Activated T-cell treated with anti-CD3 and anti-CD28 coated beads for 1 hour (primary cell): ENCODE measurements around the gene RALGAPB.
"Not testable (repeated sequence)": the region's sequence is repeated elsewhere in the genome, so short reads cannot be mapped to it uniquely, and the experiment has no call there.

Source experiments
- DNase-seq: peaks from one replicate; pipeline ENCODE4 v3.0.0-alpha.2; 2020; ENCODE audit warnings: low read depth

RALGAPB gene

GRCh38 chr20:38472513-38473366 lies at the start of gene RALGAPB:
Gene RALGAPB, plus strand, starts transcription at chr20:38472843. Its CDS starts 15,590 bp downstream, at chr20:38488433.
- DNase-seq, result peak; percentile 99

DNA sequence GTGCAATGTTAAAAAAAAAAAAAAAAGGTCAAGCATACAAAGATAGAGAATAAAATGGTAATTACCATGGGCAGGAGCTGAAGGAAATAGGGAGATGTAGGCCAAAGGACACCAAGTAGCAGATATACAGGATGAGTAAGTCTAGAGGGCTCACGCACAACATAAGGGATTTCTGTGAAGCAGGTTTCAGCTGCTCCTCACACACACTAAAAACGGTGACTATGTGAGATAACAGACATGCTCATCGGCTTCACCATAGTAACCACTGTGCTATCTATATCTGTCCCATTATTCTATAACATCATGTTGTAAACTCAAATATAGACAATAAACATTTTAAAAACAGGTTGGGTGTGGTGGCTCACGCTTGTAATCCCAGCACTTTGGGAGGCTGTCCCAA lies 49.1 kb upstream of the RALGAPB start:
- no peak for DNase-seq

DNA sequence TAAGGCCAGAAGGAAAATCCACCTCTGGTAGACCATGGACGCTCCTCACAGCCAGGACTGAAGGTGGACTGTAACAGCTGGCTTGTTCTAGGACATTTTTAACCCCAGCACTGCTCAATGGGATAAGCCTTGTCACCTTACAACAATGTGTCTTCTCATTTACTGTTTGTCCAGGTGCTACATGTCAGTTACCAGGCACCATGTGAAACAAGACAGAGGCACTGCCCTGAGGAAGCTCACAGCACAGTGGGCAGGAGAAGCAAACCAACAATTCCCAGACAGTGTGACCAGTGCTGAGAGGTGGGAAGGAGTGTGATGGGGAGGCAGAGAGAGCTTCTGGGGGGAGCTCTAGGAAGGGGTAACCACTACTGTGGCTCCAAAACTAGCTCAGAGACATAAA lies 48.2 kb upstream of the RALGAPB start:
- DNase-seq, result no peak

DNA sequence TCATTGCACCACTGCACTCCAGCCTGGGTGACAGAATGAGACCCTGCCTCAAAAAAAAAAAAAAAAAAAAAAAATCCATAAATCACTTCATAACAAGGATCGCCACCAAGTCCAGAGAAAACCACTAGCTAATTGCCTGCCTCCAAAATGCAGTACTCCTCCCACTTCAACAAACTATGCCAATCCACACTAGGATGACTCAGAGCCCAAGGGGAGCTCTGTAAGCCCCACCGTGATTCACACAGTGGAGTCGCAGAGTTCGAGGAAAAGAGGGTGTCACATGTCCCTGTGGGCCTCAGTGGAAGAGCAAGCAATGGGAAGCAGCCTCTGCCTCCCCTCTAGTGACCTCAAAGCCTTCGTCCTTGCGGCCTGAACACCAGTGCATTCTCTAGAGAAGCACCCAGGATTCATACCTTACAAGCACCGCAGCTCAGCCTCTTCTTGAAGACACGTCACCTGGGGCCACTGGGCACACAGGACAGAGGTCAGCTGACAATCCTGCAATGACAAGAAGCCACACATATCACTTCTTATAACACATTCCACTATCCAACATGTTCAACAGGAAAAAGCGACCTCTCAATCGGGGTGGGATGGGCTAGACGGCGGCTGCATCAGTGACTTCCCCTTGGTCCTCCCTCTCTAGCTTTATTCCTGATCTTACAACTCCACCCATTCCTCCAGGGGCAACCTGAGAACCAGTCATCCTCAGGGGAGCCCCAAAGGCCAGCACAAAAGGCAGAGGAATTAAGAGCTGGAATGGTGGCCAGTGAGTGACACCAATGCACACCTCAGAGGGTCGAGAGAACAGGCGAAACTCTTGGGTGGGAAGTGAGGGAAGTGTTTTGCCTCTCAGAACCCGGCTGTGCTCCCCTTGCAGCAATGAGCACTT lies 46.4 kb upstream of the RALGAPB start:
- no peak for DNase-seq

DNA sequence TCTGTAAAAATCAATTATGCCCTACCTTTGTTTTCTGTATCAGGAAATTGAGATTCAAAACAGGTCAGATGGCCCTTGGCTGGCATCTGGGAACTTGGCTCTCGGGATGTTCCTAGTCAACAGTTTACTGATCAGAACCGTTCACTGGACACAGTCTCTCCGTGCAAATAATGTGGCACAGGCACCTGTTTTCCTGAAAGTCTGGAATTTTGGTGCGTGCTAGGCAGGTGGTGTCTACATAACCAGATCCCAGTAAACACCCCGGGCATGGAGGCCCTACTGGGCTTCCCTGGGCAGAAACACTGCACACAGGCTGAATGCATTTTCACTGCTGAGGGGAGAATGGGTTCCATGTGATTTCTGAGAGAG lies 45.0 kb upstream of the RALGAPB start:
- no peak for DNase-seq

DNA sequence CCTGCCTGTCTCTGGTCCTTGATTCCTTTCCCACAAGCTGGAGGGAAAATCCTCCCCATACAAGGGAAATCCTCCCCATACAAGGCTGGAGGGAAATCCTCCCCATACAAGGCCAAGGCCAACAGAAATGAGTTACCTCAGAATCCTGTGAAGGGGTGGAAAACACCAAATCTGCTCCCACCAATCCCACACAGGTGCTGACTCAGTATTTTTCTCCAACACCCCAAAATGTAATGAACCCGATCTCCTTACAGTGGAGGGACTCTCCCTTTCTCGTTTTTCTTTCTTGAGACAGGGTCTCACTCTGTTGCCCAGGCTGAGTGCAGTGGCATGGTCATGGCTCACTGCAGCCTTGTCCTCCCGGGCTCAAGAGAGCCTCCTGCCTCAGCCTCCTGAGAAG lies 43.8 kb upstream of the RALGAPB start:
- no peak for DNase-seq

GRCh38 chr20:38429301-38429700 lies 43.3 kb upstream of the RALGAPB start:
- no peak for DNase-seq

DNA sequence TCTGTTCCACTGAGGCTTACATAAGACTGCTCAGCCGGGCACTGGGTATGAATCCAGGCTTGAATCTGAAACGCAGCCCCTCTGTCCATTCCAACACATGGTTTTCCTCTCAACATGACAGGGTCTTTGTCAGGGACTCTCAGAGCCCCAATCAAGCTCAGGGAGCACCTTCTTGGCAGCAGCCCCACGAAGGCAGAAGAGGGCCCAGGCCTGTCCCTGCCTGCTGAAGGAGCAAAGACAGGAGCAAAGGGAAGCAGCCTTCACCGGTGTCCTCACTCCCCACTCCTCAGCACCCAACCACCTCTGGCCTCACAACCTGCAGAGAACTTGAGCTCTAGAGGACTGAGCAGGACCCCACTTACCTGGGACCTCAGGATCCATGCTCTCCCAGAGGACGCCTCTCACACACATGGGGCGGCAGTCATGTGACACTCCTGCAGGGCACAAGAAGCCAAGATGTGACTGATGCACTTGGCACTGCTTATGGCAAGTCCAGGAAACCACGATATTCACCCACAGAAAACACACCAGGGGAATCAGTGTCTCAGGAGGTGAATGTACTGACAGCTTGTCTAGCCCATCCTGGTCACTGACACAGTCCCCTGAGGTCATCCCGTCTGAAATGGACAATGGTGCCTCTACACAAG lies 41.8 kb upstream of the RALGAPB start:
- no peak for DNase-seq

GRCh38 chr20:38432292-38432691 lies 40.4 kb upstream of the RALGAPB start:
- DNase-seq, result no peak

- DNase-seq, result not testable (repeated sequence)
These were observed 39.8 kb upstream of the RALGAPB start for GRCh38 chr20:38432870-38433269.

DNA sequence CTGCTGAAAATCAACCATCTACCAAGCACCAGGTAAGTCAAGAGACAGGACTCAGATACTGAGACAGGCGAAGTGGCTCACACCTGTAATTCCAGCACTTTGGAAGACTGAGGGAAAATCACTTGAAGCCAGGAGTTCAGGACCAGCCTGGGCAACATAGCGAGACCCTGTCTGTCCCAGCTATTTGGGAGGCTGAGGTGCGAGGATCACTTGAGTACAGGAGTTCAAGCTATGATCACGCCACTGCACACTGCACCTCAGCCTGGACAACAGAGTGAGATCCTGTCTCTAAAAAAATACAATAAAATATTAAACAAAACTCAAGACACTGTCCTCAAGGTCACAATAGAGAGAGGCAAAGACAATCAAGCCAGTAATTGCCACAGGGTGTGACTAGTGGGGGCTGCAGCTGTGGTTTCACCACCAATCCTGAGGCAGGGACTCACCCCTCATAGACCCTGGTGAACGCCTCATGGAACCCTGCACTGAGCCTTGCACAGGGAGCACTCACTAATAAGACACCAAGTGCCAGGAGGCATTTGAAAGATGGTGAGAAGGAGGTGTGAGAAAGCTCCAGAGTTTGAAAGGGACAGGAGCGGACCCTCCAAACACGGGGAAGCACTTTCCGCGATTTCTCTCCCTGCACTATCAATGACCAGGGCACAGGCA lies 39.2 kb upstream of the RALGAPB start:
- no peak for DNase-seq

DNA sequence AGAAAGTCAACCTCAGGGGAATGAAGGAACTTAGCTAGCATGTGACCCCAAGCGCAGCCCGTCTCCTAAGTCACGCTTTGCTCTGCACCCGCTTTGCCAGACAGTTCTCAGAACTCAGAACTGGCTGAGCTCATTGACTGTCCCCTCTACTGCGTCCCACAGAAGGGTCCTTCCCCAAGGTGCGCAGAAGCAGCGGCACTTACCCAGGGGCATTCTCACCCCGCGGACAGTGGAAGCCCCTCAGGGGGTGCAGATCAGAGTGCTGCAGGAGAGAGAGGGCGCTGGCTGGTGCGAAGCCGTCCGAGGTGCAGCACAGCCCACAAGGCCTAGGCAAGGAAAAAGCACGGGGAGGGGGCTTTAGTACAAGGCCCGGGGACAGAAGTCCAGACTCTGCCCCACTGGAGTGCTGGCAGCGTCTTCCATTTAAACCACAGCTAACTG lies 38.3 kb upstream of the RALGAPB start:
- peak; percentile 11 for DNase-seq

DNA sequence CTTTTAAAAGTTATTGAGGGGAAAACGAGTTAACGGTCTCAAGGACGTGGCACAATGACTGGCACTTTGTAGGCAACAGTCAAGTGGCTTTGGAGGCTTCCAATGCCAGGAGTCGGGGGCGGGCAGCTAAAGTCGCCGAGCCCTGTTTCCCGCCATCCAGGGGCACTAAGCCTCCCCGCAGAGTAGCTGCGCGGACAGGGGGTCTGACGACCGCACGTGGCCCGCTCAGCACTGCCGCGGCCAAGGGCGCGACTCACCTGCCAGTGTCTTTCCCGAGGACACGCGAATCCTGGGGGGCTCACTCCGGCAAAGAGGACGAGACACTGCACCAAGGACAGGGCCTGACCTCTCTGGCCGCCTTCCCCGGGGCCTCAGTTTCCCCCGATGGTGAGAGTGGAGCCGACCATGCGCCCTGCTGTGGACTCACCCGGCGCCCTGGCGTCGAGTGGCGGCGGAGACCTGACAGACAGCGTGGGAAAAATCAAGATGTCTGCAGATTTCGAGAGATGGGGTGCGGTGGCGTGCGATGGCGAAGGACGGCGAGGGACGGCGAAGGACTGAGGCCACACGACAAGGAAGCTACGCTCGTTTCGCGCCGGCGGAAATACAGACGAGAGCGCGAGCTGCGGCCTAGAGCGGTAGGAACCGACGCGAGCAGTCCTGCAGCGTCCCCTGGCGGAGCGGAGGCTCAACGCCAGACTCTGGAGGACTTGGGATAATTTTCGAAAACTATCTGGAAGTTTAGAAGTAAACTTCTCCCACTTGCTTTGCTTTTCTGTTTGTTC lies 37.7 kb upstream of the RALGAPB start, which contains the start of gene SNHG17:
Gene SNHG17, minus strand, starts transcription at position 559 of the 785 bp plus-strand sequence.
- DNase-seq, result peak; percentile 89

- DNase-seq, result no peak
These were observed 37.1 kb upstream of the RALGAPB start for GRCh38 chr20:38435555-38435939.

DNA sequence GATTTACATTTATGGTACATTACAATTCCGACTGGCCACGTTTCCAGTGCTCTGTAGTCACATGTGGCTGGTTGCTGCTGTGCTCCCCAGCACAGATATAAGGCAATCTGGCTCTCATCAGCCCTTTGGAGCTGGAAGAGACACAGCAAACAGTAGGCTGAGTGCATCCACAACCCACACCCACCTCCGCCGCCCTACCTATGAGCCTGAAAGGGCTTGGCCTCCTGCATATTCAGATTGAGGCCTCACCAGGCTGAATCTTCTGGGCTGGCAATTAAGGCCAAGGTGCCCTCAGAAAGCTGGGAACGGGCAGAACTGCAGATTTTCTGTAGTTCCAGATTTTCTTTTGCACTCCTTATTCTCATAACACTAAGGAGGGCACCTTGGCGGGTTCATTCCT lies 34.8 kb upstream of the RALGAPB start:
- DNase-seq, result no peak

DNA sequence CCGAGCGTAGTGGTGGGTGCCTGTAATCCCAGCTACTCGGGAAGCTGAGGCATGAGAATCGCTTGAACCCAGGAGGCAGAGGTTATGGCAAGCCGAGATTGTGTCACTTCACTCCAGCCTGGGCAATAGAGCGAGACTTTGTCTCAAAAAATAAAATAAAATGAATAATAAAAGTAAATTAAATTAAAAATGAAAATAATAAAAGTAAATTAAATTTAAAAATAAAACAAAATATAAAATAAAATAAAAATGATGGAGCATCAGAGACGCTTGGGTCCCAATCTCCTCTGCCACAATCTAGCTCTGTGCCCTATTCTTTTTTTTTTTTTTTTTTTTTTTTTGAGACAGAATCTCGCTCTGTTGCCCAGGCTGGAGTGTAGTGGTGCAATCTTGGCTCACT lies 31.5 kb upstream of the RALGAPB start:
- DNase-seq, result not testable (repeated sequence)

- no peak for DNase-seq
These were observed 30.7 kb upstream of the RALGAPB start for GRCh38 chr20:38441916-38442315.

GRCh38 chr20:38445381-38445796 lies 27.3 kb upstream of the RALGAPB start:
- no peak for DNase-seq

- no peak for DNase-seq
These were observed 26.7 kb upstream of the RALGAPB start for GRCh38 chr20:38445901-38446425.

GRCh38 chr20:38446441-38447209 lies 26.0 kb upstream of the RALGAPB start:
- peak; percentile 92 for DNase-seq
